ENCODE results near the gene SRGN. TPM values are rescaled to one million over a fixed set of nuclear protein-coding genes. Genes with fewer than 3 reads are reported as not detected.

The SRGN gene
- total RNA-seq, 2 experiments from 2014 or later = 279 to 292 TPM

DNA sequence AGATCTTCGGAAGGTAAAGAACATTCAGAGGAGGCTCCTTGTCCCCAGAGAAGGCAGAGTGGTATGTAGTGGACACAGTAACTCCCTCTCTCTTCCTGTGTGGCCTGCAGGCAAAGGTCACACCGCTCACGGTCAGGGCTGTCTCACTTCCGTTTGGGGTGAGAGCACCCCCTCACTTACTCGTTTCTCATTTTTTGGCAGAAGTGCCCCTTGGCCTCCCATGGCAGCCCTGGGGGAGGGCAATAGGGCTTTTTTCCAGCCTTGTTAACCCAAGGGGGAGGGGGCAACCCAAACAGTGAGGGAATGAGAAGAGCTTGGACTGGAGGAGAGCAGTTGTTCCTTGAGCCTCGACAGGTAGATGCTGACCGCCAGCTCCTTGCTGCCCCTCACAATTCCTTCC lies 31.8 kb upstream of the SRGN start:
- CTCF ChIA-PET = interaction anchor here (1.8 to 4.0 kb wide), 2 partner anchors 9 to 51 kb away, joined by 4 to 25 read pairs; no protein-coding TSS in a partner anchor
- ATAC-seq = peak; percentile 18
- POLR2A ChIA-PET = interaction anchor here (0.6 to 2.9 kb wide), 6 partner anchors 9 to 55 kb away, joined by 3 to 22 read pairs (median 3); partner anchors contain the start of gene SRGN
- TF ChIP-seq, protein P1, sequence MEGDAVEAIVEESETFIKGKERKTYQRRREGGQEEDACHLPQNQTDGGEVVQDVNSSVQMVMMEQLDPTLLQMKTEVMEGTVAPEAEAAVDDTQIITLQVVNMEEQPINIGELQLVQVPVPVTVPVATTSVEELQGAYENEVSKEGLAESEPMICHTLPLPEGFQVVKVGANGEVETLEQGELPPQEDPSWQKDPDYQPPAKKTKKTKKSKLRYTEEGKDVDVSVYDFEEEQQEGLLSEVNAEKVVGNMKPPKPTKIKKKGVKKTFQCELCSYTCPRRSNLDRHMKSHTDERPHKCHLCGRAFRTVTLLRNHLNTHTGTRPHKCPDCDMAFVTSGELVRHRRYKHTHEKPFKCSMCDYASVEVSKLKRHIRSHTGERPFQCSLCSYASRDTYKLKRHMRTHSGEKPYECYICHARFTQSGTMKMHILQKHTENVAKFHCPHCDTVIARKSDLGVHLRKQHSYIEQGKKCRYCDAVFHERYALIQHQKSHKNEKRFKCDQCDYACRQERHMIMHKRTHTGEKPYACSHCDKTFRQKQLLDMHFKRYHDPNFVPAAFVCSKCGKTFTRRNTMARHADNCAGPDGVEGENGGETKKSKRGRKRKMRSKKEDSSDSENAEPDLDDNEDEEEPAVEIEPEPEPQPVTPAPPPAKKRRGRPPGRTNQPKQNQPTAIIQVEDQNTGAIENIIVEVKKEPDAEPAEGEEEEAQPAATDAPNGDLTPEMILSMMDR (IDR thresholded peaks at IDR 0.05) = no peak
- intact Hi-C loops (cut with micrococcal nuclease) = no loop called here
- Mint-ChIP-seq H3K36me3 (ENCODE audit: low read depth) (no peaks in the 10 kb centered on the region), H3K4me3 (no peak overlapping the region), H3K27ac (peak overlapping the region; percentile 79), H3K4me1 (ENCODE audit: low read depth) (peaks cover 52% of the 10 kb centered on the region), H3K9me3 (no peaks in the 10 kb centered on the region), H3K27me3 (no peaks in the 10 kb centered on the region)
- DNase-seq = peak; percentile 52

GRCh38 chr10:69056536-69057260 lies 31.2 kb upstream of the SRGN start:
- ChIA-PET CTCF (interaction anchor here (1.8 to 4.0 kb wide), 2 partner anchors 9 to 51 kb away, joined by 4 to 25 read pairs; no protein-coding TSS in a partner anchor), POLR2A (interaction anchor here (0.6 to 2.9 kb wide), 6 partner anchors 9 to 56 kb away, joined by 3 to 22 read pairs (median 3); partner anchors contain the start of gene SRGN)
- TF ChIP-seq, protein P1 (IDR thresholded peaks at IDR 0.05) = no peak
- ATAC-seq = peak; percentile 9
- H3K9me3 Mint-ChIP-seq = no peaks in the 10 kb centered on the region
- peaks cover 52% of the 10 kb centered on the region for H3K4me1 Mint-ChIP-seq (ENCODE audit: low read depth)
- peak overlapping the region; percentile 79 for H3K27ac Mint-ChIP-seq
- no peaks in the 10 kb centered on the region for H3K27me3 Mint-ChIP-seq
- no peaks in the 10 kb centered on the region for H3K36me3 Mint-ChIP-seq (ENCODE audit: low read depth)
- H3K4me3 Mint-ChIP-seq = no peak overlapping the region
- intact Hi-C loops (cut with micrococcal nuclease) = no loop called here
- no peak for DNase-seq

DNA sequence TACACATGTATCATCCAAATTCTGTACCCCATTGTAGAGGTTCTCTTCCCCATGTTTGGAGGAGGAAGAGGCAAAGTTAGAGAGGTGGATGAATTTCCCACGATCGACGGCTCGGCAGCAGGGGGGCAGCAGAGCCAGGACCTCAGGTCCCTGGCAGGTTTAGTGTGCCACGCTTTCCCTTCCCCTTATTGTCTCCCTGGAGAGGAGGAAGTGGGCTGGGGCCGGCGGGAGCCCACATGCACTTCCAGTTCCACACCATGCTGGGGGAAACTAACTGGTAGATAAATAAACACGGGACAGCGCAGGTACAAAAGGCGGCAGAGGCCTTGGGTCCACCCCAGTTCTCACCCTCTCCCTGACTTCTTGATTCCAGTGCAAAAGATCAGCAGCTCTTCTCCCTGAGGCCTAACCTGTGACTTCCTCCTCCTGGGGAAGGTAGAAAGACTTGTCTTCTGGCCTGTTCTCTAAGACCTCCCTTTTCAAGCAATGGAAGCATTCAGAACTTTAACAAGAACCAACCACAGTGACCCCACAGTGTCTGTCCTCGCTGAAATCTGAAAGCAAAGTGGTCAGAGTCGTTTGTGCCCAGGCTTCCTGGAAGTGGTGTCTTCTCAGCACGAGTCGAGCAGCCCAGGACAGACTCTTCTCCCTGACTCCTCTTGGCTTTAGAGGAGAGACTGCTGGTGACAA lies 30.5 kb upstream of the SRGN start:
- H3K4me3 Mint-ChIP-seq = no peak overlapping the region
- peak; percentile 42 for DNase-seq

GRCh38 chr10:69057951-69058297 lies 30.0 kb upstream of the SRGN start:
- TF ChIP-seq, protein P1 (IDR thresholded peaks at IDR 0.05) = no peak
- POLR2A ChIA-PET = no interaction called here
- Mint-ChIP-seq H3K4me3 (no peak overlapping the region), H3K36me3 (ENCODE audit: low read depth) (no peaks in the 10 kb centered on the region), H3K4me1 (ENCODE audit: low read depth) (peaks cover 52% of the 10 kb centered on the region), H3K27me3 (no peaks in the 10 kb centered on the region), H3K27ac (peak overlapping the region; percentile 79), H3K9me3 (no peaks in the 10 kb centered on the region)
- DNase-seq (no peak), ATAC-seq (no peak)
- intact Hi-C loops (cut with micrococcal nuclease) = no loop called here
- CTCF ChIA-PET = no interaction called here

More for the DNA sequence above, 30.5 kb upstream of the SRGN start:
- H3K27me3 Mint-ChIP-seq = no peaks in the 10 kb centered on the region
- H3K9me3 Mint-ChIP-seq = no peaks in the 10 kb centered on the region
- intact Hi-C loops (cut with micrococcal nuclease) = no loop called here
- TF ChIP-seq, protein P1 (IDR thresholded peaks at IDR 0.05) = no peak
- peaks cover 55% of the 10 kb centered on the region for H3K4me1 Mint-ChIP-seq (ENCODE audit: low read depth)
- H3K36me3 Mint-ChIP-seq (ENCODE audit: low read depth) = no peaks in the 10 kb centered on the region
- ATAC-seq = peak; percentile 3
- ChIA-PET POLR2A (interaction anchor here (1.0 to 2.9 kb wide), 4 partner anchors 8 to 56 kb away, joined by 3 to 22 read pairs (median 10); partner anchors contain the start of gene SRGN), CTCF (interaction anchor here (1.8 to 4.0 kb wide), 2 partner anchors 8 to 52 kb away, joined by 4 to 25 read pairs; no protein-coding TSS in a partner anchor)
- H3K27ac Mint-ChIP-seq = peak overlapping the region; percentile 79
